ENCODE measurements around the gene CRADD. TPM values are rescaled to one million over a fixed set of nuclear protein-coding genes. Genes with fewer than 3 reads are reported as not detected.

The CRADD gene
- total RNA-seq, 2 donors from 2014 or later = 7.7 to 9.1 TPM

- peaks cover 14% of the 10 kb centered on the region for H3K4me1 Mint-ChIP-seq
- Histone ChIP-seq H3K27me3 (ENCODE audit: control insufficient read depth, insufficient read depth, low read length, poor library complexity, severe bottlenecking) (no peaks in the 10 kb centered on the region), H3K4me3 (ENCODE audit: low read length) (no peak overlapping the region), H3K4me1 (ENCODE audit: control insufficient read depth, insufficient read depth, low read length) (peaks cover 7% of the 10 kb centered on the region), H3K36me3 (ENCODE audit: control insufficient read depth, insufficient read depth, low read length) (no peaks in the 10 kb centered on the region), H3K9ac (ENCODE audit: extremely low read depth, low read length, poor library complexity, severe bottlenecking) (no peak overlapping the region), H3K27ac (ENCODE audit: low read depth, low read length) (peak overlapping the region; percentile 70), H3K9me3 (ENCODE audit: control insufficient read depth, low read length) (no peaks in the 10 kb centered on the region)
- peak overlapping the region; percentile 3 for H3K27ac Mint-ChIP-seq
- peak; percentile 21 for TF ChIP-seq CTCF (conservative IDR thresholded peaks at IDR 0.05)
- H3K9me3 Mint-ChIP-seq = no peaks in the 10 kb centered on the region
- no peak for DNase-seq
- H3K4me3 Mint-ChIP-seq = no peak overlapping the region
- no peaks in the 10 kb centered on the region for H3K36me3 Mint-ChIP-seq (ENCODE audit: low read depth)
- 77 to 82% methylated on average over 10 to 14 of the region's 14 CpGs for WGBS, 2 experiments (ENCODE audit: insufficient coverage in 1 of 2, insufficient read length in 1 of 2)
- peaks cover 2% of the 10 kb centered on the region for H3K27me3 Mint-ChIP-seq (ENCODE audit: insufficient read depth)
These were observed 215.5 kb downstream of the CRADD start for GRCh38 chr12:93892423-93893268.

DNA sequence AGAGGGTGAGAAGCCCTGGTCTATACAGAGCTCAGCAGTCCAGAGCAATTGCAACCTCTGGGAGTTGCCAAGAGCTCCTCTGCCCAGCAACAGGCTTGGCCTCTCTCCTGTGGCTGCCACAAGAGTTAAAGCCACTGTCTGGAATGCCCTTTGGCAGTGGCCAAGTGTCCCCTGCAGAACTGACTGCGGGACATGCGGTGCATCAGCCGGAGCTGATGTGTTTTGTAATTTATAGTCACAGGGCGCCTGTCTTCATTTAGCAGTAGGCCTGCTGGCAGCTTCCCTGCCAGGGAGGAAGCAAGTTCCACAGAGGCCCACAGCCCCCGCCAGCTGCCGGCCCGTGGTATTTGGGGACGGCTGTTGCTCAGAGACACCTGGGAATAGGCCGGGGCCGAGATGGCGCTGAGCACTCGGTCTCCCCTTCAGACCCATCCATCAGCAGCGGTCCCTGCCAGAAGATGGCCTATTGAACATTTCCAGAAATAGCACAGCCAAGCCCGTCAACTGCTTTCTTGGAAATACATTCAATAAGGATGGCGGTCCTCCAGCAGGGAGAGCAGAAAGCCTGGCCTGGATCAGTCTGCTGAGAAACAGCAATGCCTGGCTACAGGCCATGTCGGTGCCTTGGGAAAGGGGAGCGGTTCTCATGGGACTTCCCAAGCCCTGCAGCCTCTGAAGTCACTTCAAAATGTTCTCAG, 217.4 kb downstream of the CRADD start:
- H3K9me3 Mint-ChIP-seq = no peaks in the 10 kb centered on the region
- H3K9ac ChIP-seq (ENCODE audit: extremely low read depth, low read length, poor library complexity, severe bottlenecking) = no peak overlapping the region
- no peak overlapping the region for H3K4me3 Mint-ChIP-seq
- H3K36me3 Mint-ChIP-seq (ENCODE audit: low read depth) = no peaks in the 10 kb centered on the region
- H3K36me3 ChIP-seq (ENCODE audit: control insufficient read depth, insufficient read depth, low read length) = no peaks in the 10 kb centered on the region
- H3K9me3 ChIP-seq (ENCODE audit: control insufficient read depth, low read length) = no peaks in the 10 kb centered on the region
- H3K4me3 ChIP-seq (ENCODE audit: low read length) = no peak overlapping the region
- H3K4me1 Mint-ChIP-seq = peaks cover 20% of the 10 kb centered on the region
- H3K27me3 ChIP-seq (ENCODE audit: control insufficient read depth, insufficient read depth, low read length, poor library complexity, severe bottlenecking) = no peaks in the 10 kb centered on the region
- peaks cover 7% of the 10 kb centered on the region for H3K4me1 ChIP-seq (ENCODE audit: control insufficient read depth, insufficient read depth, low read length)
- no peak overlapping the region for H3K27ac Mint-ChIP-seq
- TF ChIP-seq CTCF (conservative IDR thresholded peaks at IDR 0.05) = no peak
- WGBS, 2 experiments (ENCODE audit: insufficient coverage in 1 of 2, insufficient read length in 1 of 2) = 92 to 93% methylated on average over 4 to 17 of the region's 17 CpGs
- no peak for DNase-seq
- no peaks in the 10 kb centered on the region for H3K27me3 Mint-ChIP-seq (ENCODE audit: insufficient read depth)
- H3K27ac ChIP-seq (ENCODE audit: low read depth, low read length) = no peak overlapping the region

- no peak for DNase-seq
- peak; percentile 54 for TF ChIP-seq CTCF (conservative IDR thresholded peaks at IDR 0.05)
- Mint-ChIP-seq H3K4me1 (peaks cover 20% of the 10 kb centered on the region), H3K9me3 (no peaks in the 10 kb centered on the region), H3K4me3 (no peak overlapping the region), H3K27me3 (ENCODE audit: insufficient read depth) (no peaks in the 10 kb centered on the region), H3K36me3 (ENCODE audit: low read depth) (no peaks in the 10 kb centered on the region), H3K27ac (no peak overlapping the region)
- no peak overlapping the region for H3K27ac ChIP-seq (ENCODE audit: low read depth, low read length)
- no peaks in the 10 kb centered on the region for H3K36me3 ChIP-seq (ENCODE audit: control insufficient read depth, insufficient read depth, low read length)
- H3K4me1 ChIP-seq (ENCODE audit: control insufficient read depth, insufficient read depth, low read length) = peaks cover 7% of the 10 kb centered on the region
- H3K4me3 ChIP-seq (ENCODE audit: low read length) = no peak overlapping the region
- H3K9ac ChIP-seq (ENCODE audit: extremely low read depth, low read length, poor library complexity, severe bottlenecking) = no peak overlapping the region
- 77 to 88% methylated on average over 6 of the region's 6 CpGs for WGBS, 2 experiments (ENCODE audit: insufficient coverage in 1 of 2, insufficient read length in 1 of 2)
- H3K9me3 ChIP-seq (ENCODE audit: control insufficient read depth, low read length) = no peaks in the 10 kb centered on the region
- H3K27me3 ChIP-seq (ENCODE audit: control insufficient read depth, insufficient read depth, low read length, poor library complexity, severe bottlenecking) = no peaks in the 10 kb centered on the region
These were observed 217.9 kb downstream of the CRADD start for GRCh38 chr12:93895089-93895445.
